ENCODE data around the gene CX3CL1. TPM values are rescaled to one million over a fixed set of nuclear protein-coding genes. Genes with fewer than 3 reads are reported as not detected.
A peak's percentile ranks its signal among the peaks of the same experiment; 100 is the strongest.

Gene CX3CL1
- total RNA-seq, 1 donor from 2014 or later: 0.31 TPM

- ATAC-seq (ENCODE audit: low read depth) (no peak), DNase-seq (no peak)
- ChIA-PET POLR2A (interaction anchor here (1.1 to 2.7 kb wide), 2 partner anchors 14 to 26 kb away, joined by 4 to 22 read pairs; no protein-coding TSS in a partner anchor), CTCF (no interaction called here)
- Mint-ChIP-seq H3K9me3 (no peaks in the 10 kb centered on the region), H3K27me3 (no peaks in the 10 kb centered on the region), H3K4me1 (peaks cover 69% of the 10 kb centered on the region), H3K27ac (no peak overlapping the region), H3K4me3 (no peak overlapping the region), H3K36me3 (ENCODE audit: low read depth) (no peaks in the 10 kb centered on the region)
- TF ChIP-seq CTCF (IDR thresholded peaks at IDR 0.05): no peak
- intact Hi-C loops (cut with micrococcal nuclease): no loop called here
These were observed 14.2 kb downstream of the CX3CL1 start for GRCh38 chr16:57386381-57386951.

GRCh38 chr16:57387598-57388354, 15.5 kb downstream of the CX3CL1 start:
- intact Hi-C loops (cut with micrococcal nuclease): loop anchor here (1.0 to 2.0 kb wide), 5 partner anchors 10 to 87 kb away; no protein-coding TSS in a partner anchor
- Mint-ChIP-seq H3K9me3 (no peaks in the 10 kb centered on the region), H3K36me3 (ENCODE audit: low read depth) (no peaks in the 10 kb centered on the region), H3K4me1 (peaks cover 65% of the 10 kb centered on the region), H3K27ac (peak overlapping the region; percentile 90), H3K4me3 (peak overlapping the region; percentile 60), H3K27me3 (no peaks in the 10 kb centered on the region)
- no peak for TF ChIP-seq CTCF (IDR thresholded peaks at IDR 0.05)
- peak; percentile 36 for ATAC-seq (ENCODE audit: low read depth)
- ChIA-PET POLR2A (interaction anchor here (0.7 to 2.7 kb wide), 13 partner anchors 9 to 386 kb away, joined by 3 to 22 read pairs (median 4); partner anchors contain the start of genes CCL17, PSME3IP1 and RSPRY1), CTCF (interaction anchor here (0.8 to 1.3 kb wide), 2 partner anchors 10 to 25 kb away, joined by 3 read pairs; no protein-coding TSS in a partner anchor)
- no peak for DNase-seq

DNA sequence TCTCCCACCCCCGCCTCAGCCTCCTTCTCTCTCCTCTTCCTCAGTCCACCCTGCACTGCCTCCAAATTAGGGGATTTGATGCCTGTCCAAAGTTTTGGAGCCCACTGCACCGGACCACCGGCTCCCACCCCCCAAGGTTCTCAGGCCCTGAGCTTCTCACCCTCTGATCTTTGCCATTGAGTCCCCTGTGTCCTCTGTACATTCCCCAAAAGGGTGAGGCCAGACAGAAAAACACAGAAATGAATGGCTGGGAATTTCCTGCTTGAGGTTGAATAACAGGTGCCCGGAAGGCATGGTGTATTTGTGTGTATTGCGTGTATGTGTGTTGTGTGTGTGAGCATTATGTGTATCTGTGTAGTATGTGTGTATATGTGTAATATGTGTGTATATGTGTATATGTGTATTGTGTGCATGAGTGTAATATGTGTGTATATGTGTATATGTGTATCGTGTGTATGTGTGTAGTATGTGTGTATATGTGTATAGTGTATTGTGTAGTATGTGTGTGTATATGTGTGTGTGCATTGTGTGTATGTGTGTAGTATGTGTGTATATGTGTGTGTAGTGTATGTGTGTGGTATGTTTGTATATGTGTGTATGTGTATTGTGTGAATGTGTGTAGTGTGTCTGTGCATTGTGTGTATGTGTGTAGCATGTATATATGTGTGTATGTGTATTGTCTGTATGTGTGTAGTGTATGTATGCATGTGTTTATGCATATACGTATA, 16.2 kb downstream of the CX3CL1 start:
- CTCF ChIA-PET: interaction anchor here (0.8 to 1.3 kb wide), 2 partner anchors 11 to 24 kb away, joined by 3 read pairs; no protein-coding TSS in a partner anchor
- no peaks in the 10 kb centered on the region for H3K27me3 Mint-ChIP-seq
- H3K27ac Mint-ChIP-seq: peak overlapping the region; percentile 90
- peak overlapping the region; percentile 60 for H3K4me3 Mint-ChIP-seq
- TF ChIP-seq CTCF (IDR thresholded peaks at IDR 0.05): no peak
- H3K36me3 Mint-ChIP-seq (ENCODE audit: low read depth): no peaks in the 10 kb centered on the region
- no peaks in the 10 kb centered on the region for H3K9me3 Mint-ChIP-seq
- DNase-seq: no peak
- intact Hi-C loops (cut with micrococcal nuclease): loop anchor here (1.0 to 2.0 kb wide), 5 partner anchors 11 to 88 kb away; no protein-coding TSS in a partner anchor
- H3K4me1 Mint-ChIP-seq: peaks cover 59% of the 10 kb centered on the region
- ATAC-seq (ENCODE audit: low read depth): peak; percentile 69
- POLR2A ChIA-PET: interaction anchor here (0.7 to 2.7 kb wide), 13 partner anchors 9 to 386 kb away, joined by 3 to 22 read pairs (median 4); partner anchors contain the start of genes CCL17, PSME3IP1 and RSPRY1

GRCh38 chr16:57389087-57389468, 16.8 kb downstream of the CX3CL1 start:
- ChIA-PET CTCF (no interaction called here), POLR2A (interaction anchor here (0.7 kb wide), 1 partner anchor 40 kb away, joined by 5 read pairs; no protein-coding TSS in a partner anchor)
- H3K4me3 Mint-ChIP-seq: no peak overlapping the region
- no peak for TF ChIP-seq CTCF (IDR thresholded peaks at IDR 0.05)
- no peaks in the 10 kb centered on the region for H3K27me3 Mint-ChIP-seq
- DNase-seq: no peak
- no peaks in the 10 kb centered on the region for H3K36me3 Mint-ChIP-seq (ENCODE audit: low read depth)
- intact Hi-C loops (cut with micrococcal nuclease): loop anchor here (2.0 kb wide), 1 partner anchor 40 kb away; no protein-coding TSS in a partner anchor
- no peak for ATAC-seq (ENCODE audit: low read depth)
- no peaks in the 10 kb centered on the region for H3K9me3 Mint-ChIP-seq
- peaks cover 53% of the 10 kb centered on the region for H3K4me1 Mint-ChIP-seq
- peak overlapping the region; percentile 90 for H3K27ac Mint-ChIP-seq

Measured in activated B cell treated with CpG ODN at 0.5 μM for 24 hours (primary cell).